HEK293 (cell line): ENCODE data around the gene WDR73.
A peak's percentile ranks its signal among the peaks of the same experiment; 100 is the strongest.

Source experiments
- CTCF ChIA-PET: fragments of 350-600 bp; formaldehyde crosslinking; extraction: SDS; loops from one replicate; lab custom pipeline; 2021; ENCODE audit warnings: antibody characterized with exemption; lab: Yijun Ruan, JAX
- POLR2A ChIA-PET: fragments of 300-600 bp; formaldehyde crosslinking; extraction: SDS; loops from one replicate; lab custom pipeline; 2020; ENCODE audit warnings: antibody characterized with exemption, inconsistent platforms; lab: Yijun Ruan, JAX
- H3K27ac ChIP-seq: fragments of 200-500 bp; sonication (Bioruptor generic); 2 replicates; pipeline ENCODE4 v1.5.1; 2014; ENCODE audit warnings: low read depth, low read length, control low read depth, inconsistent platforms; ENCODE audit errors: extremely low read depth
- H3K36me3 ChIP-seq, 2 experiments: fragments of 200-500 bp in 1 of 2; sonication (Bioruptor generic) in 1 of 2; 1 replicate in 1 of 2; 2 replicates in 1 of 2; pipeline ENCODE4 v1.5.1; 2014 to 2017; ENCODE audit warnings: inconsistent platforms in 2 of 2, low read length in 2 of 2; ENCODE audit not compliant: control insufficient read depth in 2 of 2, insufficient read depth in 1 of 2
- H3K4me1 ChIP-seq: fragments of 200-500 bp; sonication (Bioruptor generic); 2 replicates; pipeline ENCODE4 v1.5.1; 2014; ENCODE audit warnings: mild to moderate bottlenecking, low read length, inconsistent platforms; ENCODE audit not compliant: control insufficient read depth, insufficient read depth
- H3K4me3 ChIP-seq: 2 replicates; pipeline ENCODE4 v1.5.1; 2011; ENCODE audit warnings: low read depth, mild to moderate bottlenecking, control low read depth, low read length, moderate library complexity
- H3K9me3 ChIP-seq: fragments of 200-500 bp; sonication (Bioruptor generic); 2 replicates; pipeline ENCODE4 v1.5.1; 2014; ENCODE audit warnings: low read depth, low read length, inconsistent platforms; ENCODE audit not compliant: control insufficient read depth, insufficient read depth
- BCL11B ChIP-seq: fragments of 450-650 bp; formaldehyde crosslinking; IDR thresholded peaks from 2 replicates; pipeline ENCODE4 v1.5.1; 2016; ENCODE audit warnings: low read depth, missing biosample characterization, missing genetic modification characterization
- PRDM1 ChIP-seq: fragments of 450-650 bp; formaldehyde crosslinking; IDR thresholded peaks from 2 replicates; pipeline ENCODE4; 2016; ENCODE audit warnings: missing biosample characterization, missing genetic modification characterization
- SETDB1 ChIP-seq: IDR thresholded peaks from one replicate; pipeline ENCODE4 v1.6.1; 2017; ENCODE audit warnings: mild to moderate bottlenecking, low read length, moderate library complexity, mixed read lengths; ENCODE audit not compliant: insufficient read length
- ZBTB49 ChIP-seq: fragments of 450-650 bp; formaldehyde crosslinking; IDR thresholded peaks from 2 replicates; pipeline ENCODE4 v1.5.1; 2016; ENCODE audit warnings: missing biosample characterization, missing genetic modification characterization, low read depth
- ZNF121 ChIP-seq: fragments of 450-650 bp; formaldehyde crosslinking; IDR thresholded peaks from 2 replicates; pipeline ENCODE4 v1.5.1; 2016; ENCODE audit warnings: missing biosample characterization, missing genetic modification characterization
- ZNF140 ChIP-seq: fragments of 450-650 bp; formaldehyde crosslinking; IDR thresholded peaks from 2 replicates; pipeline ENCODE4 v1.5.1; 2016; ENCODE audit warnings: missing biosample characterization, missing genetic modification characterization
- ZNF18 ChIP-seq: fragments of 450-650 bp; formaldehyde crosslinking; IDR thresholded peaks from 2 replicates; pipeline ENCODE4 v1.5.1; 2016; ENCODE audit warnings: missing biosample characterization, missing genetic modification characterization
- ZNF280D ChIP-seq: fragments of 450-650 bp; formaldehyde crosslinking; IDR thresholded peaks from 2 replicates; pipeline ENCODE4 v1.5.1; 2016; ENCODE audit warnings: missing biosample characterization, missing genetic modification characterization
- ZNF394 ChIP-seq: fragments of 450-650 bp; formaldehyde crosslinking; IDR thresholded peaks from 2 replicates; pipeline ENCODE4 v1.5.1; 2016; ENCODE audit warnings: missing biosample characterization, missing genetic modification characterization, mild to moderate bottlenecking, moderate library complexity, borderline replicate concordance
- ZNF521 ChIP-seq: fragments of 450-650 bp; formaldehyde crosslinking; IDR thresholded peaks from 2 replicates; pipeline ENCODE4 v1.5.1; 2017; ENCODE audit warnings: missing biosample characterization, mild to moderate bottlenecking, missing genetic modification characterization
- ZNF544 ChIP-seq: fragments of 450-650 bp; formaldehyde crosslinking; IDR thresholded peaks from 2 replicates; pipeline ENCODE4 v1.5.0; 2017; ENCODE audit warnings: missing biosample characterization, missing genetic modification characterization
- ZNF658 ChIP-seq: fragments of 450-650 bp; formaldehyde crosslinking; IDR thresholded peaks from 2 replicates; pipeline ENCODE4; 2016; ENCODE audit warnings: missing biosample characterization, missing genetic modification characterization
- ZSCAN30 ChIP-seq: fragments of 450-650 bp; IDR thresholded peaks from 2 replicates; pipeline ENCODE4 v1.5.1; 2018; ENCODE audit warnings: missing biosample characterization, mild to moderate bottlenecking, missing genetic modification characterization, moderate library complexity

WDR73 gene

GRCh38 chr15:84624359-84624758 lies 29.7 kb downstream of the WDR73 start:
- Histone ChIP-seq H3K36me3 (peaks cover 0 to 27% of the 10 kb centered on the region in 2 experiments; a peak in 1 of 3 replicates), H3K9me3 (no peaks in the 10 kb centered on the region), H3K4me1 (no peaks in the 10 kb centered on the region), H3K27ac (no peak overlapping the region), H3K4me3 (no peak overlapping the region)
- TF ChIP-seq ZNF18 (tag by site-specific recombination) (peak; percentile 53; the same call in 1 of the 2 replicates), ZNF140 (tag by site-specific recombination) (0 out of 2 replicates have a peak, but pooled peaks have one; percentile 9), ZNF658 (tag by site-specific recombination) (no peak)
- POLR2A ChIA-PET = interaction anchor here (0.9 kb wide), 1 partner anchor 24 kb away, joined by 3 read pairs; the partner anchor contains the start of gene ZSCAN2
- CTCF ChIA-PET = interaction anchor here (0.7 to 1.0 kb wide), 2 partner anchors 25 to 32 kb away, joined by 4 read pairs; no protein-coding TSS in a partner anchor

- POLR2A ChIA-PET = interaction anchor here (1.1 kb wide), 1 partner anchor 9 kb away, joined by 6 read pairs; no protein-coding TSS in a partner anchor
- H3K36me3 ChIP-seq = peaks cover 0 to 27% of the 10 kb centered on the region in 2 experiments; a peak in 1 of 3 replicates
These were observed 32.6 kb downstream of the WDR73 start for GRCh38 chr15:84621358-84621979.

More at GRCh38 chr15:84621358-84621979, 32.6 kb downstream of the WDR73 start:
- Histone ChIP-seq H3K4me3 (no peak overlapping the region), H3K27ac (no peak overlapping the region), H3K9me3 (no peaks in the 10 kb centered on the region), H3K4me1 (no peaks in the 10 kb centered on the region)
- CTCF ChIA-PET = interaction anchor here (0.5 to 1.3 kb wide), 5 partner anchors 12 to 1034 kb away, joined by 3 to 7 read pairs (median 4); no protein-coding TSS in a partner anchor
- TF ChIP-seq ZNF544 (tag by site-specific recombination) (no peak), BCL11B (tag by site-specific recombination) (no peak), PRDM1 (tag by site-specific recombination) (no peak), ZNF394 (tag by site-specific recombination) (no peak), ZNF521 (no peak), ZNF280D (0 out of 2 replicates have a peak, but pooled peaks have one; percentile 38), ZSCAN30 (tag by site-specific recombination) (no peak), ZBTB49 (no peak), ZNF121 (no peak), SETDB1 (peak; percentile 93)
